CD4-positive, alpha-beta T cell treated with Interleukin-6 for 4 hours (primary cell): ENCODE data around the gene PHLDA3.
A peak's percentile ranks its signal among the peaks of the same experiment; 100 is the strongest.

Experiments used
- DNase-seq: peaks from one replicate; pipeline ENCODE4 v3.0.0-alpha.2; 2020; ENCODE audit warnings: mixed read lengths

Gene PHLDA3

GRCh38 chr1:201468844-201469644 is at the start of gene PHLDA3:
TSS of gene PHLDA3 (minus strand) at chr1:201469188. CDS start at chr1:201468786, 402 bp downstream.
- peak; percentile 33 for DNase-seq

GRCh38 chr1:201518071-201518470 is 49.1 kb upstream of the PHLDA3 start:
- no peak for DNase-seq

- DNase-seq = no peak
These were observed 48.6 kb upstream of the PHLDA3 start for GRCh38 chr1:201517631-201518030.

GRCh38 chr1:201516511-201517127 is 47.6 kb upstream of the PHLDA3 start:
- no peak for DNase-seq

GRCh38 chr1:201515895-201516294 is 46.9 kb upstream of the PHLDA3 start:
- no peak for DNase-seq

- DNase-seq = no peak
These were observed 46.2 kb upstream of the PHLDA3 start for GRCh38 chr1:201515062-201515750.

- no peak for DNase-seq
These were observed 45.5 kb upstream of the PHLDA3 start for GRCh38 chr1:201514466-201514865.

GRCh38 chr1:201513498-201514243 is 44.7 kb upstream of the PHLDA3 start:
- no peak for DNase-seq

GRCh38 chr1:201511941-201512539 is 43.1 kb upstream of the PHLDA3 start:
- DNase-seq = no peak

GRCh38 chr1:201511396-201511940 is 42.5 kb upstream of the PHLDA3 start:
- no peak for DNase-seq

GRCh38 chr1:201510734-201511133 is 41.7 kb upstream of the PHLDA3 start:
- DNase-seq = no peak

GRCh38 chr1:201509601-201510374 is 40.8 kb upstream of the PHLDA3 start:
- no peak for DNase-seq

- no peak for DNase-seq
These were observed 39.8 kb upstream of the PHLDA3 start for GRCh38 chr1:201508809-201509208.

GRCh38 chr1:201507360-201507675 is 38.3 kb upstream of the PHLDA3 start:
- no peak for DNase-seq

- peak; percentile 83 for DNase-seq
These were observed 37.8 kb upstream of the PHLDA3 start, which contains the start of gene CSRP1 for GRCh38 chr1:201506557-201507359. TSS of gene CSRP1 (minus strand) at chr1:201507123. CDS start at chr1:201496303, 10,820 bp downstream.

- no peak for DNase-seq
These were observed 37.1 kb upstream of the PHLDA3 start for GRCh38 chr1:201506092-201506491.

GRCh38 chr1:201505503-201505890 is 36.5 kb upstream of the PHLDA3 start:
- DNase-seq = no peak

- no peak for DNase-seq
These were observed 36.0 kb upstream of the PHLDA3 start for GRCh38 chr1:201504799-201505502.

GRCh38 chr1:201504179-201504631 is 35.2 kb upstream of the PHLDA3 start:
- DNase-seq = no peak
